GM18951 (cell line): Measurements from ENCODE around the gene KIAA1755.

Experiments
- POLR2A ChIP-seq: IDR thresholded peaks from 4 replicates; pipeline ENCODE4 v1.6.1; 2011; ENCODE audit warnings: mild to moderate bottlenecking; ENCODE audit not compliant: insufficient read length, insufficient read depth; ENCODE audit errors: extremely low read depth
- in situ Hi-C: fragments of 300-500 bp; cut with MboI; formaldehyde crosslinking; loops from one replicate; pipeline ENCODE4 v1.12.0; 2022; ENCODE audit warnings: low sequenced_read_pairs, mixed read lengths, inconsistent platforms; ENCODE audit not compliant: unreplicated experiment

Gene KIAA1755

DNA sequence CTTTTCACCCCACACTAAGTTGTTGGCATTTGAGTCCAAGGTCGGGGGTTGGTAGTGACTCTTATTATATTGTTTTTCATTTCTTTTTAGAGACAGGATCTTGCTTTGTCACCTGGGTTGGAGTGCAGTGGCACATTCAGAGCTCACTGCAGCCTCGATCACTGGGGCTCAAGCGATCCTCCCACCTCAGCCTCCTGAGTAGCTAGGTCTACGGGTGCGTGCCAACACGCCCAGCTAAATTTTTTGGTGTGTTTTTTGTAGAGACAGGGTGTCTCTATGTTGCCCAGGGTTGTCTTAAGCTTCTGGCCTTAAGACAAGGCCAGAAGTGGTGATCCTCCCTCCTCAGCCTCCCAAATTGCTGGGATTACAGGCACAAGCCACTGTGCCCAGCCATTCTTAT, 70.4 kb downstream of the KIAA1755 start:
- TF ChIP-seq POLR2A, result no peak
- in situ Hi-C loops, result no loop called here

DNA sequence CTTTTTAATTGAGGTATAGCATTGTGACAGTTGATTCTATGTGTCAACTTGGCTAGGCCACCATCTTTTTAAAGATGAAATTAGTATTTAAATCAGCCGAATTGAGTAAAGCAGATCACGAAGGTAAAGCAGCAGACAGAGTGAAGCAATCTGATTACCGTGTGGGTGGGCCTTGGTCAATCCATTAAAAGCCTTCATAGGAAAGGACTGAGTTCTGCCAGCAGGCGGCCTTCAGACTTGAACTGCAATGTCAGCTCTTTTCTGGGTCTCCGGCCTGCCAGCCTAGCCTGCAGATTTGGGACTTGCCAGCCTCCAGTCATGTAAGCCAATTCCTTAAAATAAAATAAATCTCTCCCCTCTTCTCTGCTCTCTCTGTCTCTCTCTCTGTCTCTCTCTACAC, 73.0 kb downstream of the KIAA1755 start:
- TF ChIP-seq POLR2A, result no peak
- in situ Hi-C loops, result no loop called here

DNA sequence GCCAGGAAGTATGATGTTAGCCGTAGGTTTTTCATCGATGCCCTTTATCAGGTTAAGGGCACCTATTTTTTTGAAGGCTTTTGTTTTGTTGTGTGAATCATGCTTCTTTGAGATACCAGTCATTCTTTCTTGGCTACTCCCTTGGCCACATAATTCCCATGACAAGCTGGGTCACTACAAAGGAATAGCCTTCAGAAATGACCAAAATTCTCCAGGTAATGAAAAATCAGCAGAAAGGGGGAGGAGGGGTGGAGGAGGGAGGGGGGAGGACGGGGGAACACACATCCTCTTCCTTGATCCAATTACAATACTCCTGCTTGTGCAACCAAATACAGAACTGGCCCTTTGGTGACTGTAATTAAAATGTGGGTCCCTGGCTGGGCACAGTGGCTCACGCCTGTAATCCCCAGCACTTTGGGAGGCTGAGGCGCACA, 73.7 kb downstream of the KIAA1755 start:
- TF ChIP-seq POLR2A, result no peak
- in situ Hi-C loops, result no loop called here

DNA sequence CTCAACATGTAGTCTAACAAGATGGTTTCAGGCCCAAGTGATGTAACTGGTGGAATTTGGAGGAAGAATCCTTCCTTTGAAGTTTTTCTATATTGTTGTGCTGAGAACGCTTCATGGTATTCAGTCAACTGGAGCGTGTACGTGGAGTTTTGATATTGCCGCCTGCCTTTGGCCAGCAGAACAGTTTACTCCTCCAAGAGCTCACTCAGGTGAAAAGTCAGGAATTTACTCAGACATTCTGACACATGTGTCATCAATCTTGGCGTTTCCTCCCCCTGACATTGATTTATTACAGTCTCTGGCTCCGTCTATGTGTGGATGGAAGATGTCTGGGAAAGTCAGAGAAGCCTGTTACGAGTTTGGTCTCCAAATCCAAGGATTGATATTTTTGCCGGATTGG, 76.4 kb downstream of the KIAA1755 start:
- no peak for TF ChIP-seq POLR2A
- in situ Hi-C loops, result no loop called here

DNA sequence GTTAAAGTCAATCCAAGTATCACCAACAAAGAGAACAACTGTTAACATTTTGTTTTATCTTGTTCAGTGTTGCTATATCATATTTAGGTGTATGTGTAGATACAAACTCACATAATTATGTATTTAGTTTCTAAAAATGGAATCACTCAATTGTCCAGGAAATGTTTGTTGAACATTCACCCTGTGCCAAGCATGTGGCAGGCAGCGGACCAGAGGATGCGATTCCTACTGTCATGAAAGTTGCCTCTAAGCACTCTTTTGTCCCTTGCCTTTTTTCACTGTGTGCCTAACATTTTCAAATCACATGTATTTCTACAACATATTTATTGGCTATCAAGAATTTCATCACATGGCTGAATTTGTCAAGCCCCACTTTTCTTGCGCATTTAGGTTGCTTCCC, 78.6 kb downstream of the KIAA1755 start:
- in situ Hi-C loops, result no loop called here
- no peak for TF ChIP-seq POLR2A

DNA sequence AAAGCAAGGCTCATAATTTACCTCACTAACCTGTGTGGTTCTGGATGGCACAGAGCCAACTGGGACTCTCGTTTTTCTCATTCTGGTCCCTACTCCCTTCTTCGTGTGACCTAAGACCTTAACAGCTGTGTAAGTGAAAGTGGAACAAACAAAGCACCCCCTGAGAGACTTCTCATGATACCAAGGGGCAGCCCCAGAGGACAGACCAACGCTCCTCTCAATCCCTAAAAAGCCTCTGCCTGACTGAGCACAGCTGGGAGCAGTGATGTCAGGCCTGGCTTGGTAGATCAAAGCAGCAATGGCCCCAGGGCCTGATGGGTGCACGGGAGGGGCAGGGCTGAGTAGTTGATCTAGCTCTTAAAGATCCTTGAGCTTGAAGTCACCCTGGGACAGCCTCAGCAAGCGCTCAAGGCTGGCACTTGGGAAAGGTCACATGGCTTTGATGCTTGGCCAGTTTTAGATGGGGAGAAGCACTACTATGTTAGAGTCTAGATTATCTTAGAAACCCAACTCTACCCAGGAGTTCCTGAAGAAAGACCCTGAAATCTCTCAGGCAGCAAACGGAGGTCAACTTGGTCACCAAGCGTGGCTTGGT, 79.2 kb downstream of the KIAA1755 start:
- TF ChIP-seq POLR2A, result no peak
- in situ Hi-C loops, result no loop called here

DNA sequence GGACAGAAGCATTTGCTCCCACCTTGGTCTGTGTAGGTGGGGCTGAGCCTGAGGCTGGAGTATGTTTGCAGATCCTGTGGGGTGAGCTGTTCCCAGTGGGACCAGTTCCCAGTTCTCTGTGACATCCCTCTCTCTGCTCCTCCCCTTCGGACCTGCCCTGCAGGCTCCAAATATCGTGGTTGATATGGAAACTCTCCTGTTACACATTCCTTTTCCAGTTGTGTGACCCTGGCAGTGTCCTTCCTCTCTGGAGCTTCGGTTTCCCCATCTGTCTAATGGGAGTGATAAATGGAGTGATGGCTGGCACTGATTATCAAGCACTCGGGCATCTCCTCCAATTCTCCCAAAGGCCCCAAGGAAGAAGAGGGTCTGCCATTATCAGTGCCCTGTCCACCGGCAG, 79.8 kb downstream of the KIAA1755 start:
- in situ Hi-C loops, result no loop called here
- TF ChIP-seq POLR2A, result no peak

DNA sequence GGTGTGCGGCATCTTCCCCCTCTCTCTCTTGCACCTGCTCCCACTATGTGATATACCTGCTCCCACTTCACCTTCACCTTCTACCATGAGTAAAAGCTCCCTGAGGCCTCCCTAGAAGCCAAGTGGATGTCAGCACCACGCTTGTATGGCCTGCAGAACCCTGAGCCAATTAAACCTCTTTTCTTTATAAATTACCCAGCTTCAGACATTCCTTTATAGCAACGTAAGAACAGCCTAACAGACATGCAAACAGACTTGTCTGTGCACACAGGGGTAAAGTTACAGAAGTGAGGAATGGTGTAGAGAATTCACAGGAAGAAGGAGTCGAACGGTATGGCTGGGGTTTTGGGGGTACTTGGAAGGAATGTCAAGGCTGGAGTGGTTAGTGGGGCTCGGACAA, 80.7 kb downstream of the KIAA1755 start:
- in situ Hi-C loops, result no loop called here
- TF ChIP-seq POLR2A, result no peak

DNA sequence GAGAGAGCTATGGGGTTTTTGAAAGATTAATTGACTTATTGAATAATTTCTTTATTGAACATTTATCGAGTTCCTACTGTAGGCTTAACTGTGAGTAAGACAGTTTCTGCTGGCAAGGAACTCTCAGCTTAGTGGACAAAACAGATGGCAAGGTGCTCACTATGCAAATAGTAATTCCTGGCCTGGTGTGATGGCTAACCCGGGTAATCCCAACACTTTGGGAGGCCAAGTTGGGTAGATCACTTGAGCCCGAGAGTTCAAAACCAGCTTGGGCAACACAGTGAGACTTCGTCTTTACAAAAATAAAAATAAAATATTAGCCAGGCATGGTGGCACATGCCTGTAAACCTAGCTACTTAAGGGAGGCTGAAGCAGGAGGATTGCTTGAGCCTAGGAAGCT, 82.0 kb downstream of the KIAA1755 start:
- in situ Hi-C loops, result no loop called here
- TF ChIP-seq POLR2A, result no peak

DNA sequence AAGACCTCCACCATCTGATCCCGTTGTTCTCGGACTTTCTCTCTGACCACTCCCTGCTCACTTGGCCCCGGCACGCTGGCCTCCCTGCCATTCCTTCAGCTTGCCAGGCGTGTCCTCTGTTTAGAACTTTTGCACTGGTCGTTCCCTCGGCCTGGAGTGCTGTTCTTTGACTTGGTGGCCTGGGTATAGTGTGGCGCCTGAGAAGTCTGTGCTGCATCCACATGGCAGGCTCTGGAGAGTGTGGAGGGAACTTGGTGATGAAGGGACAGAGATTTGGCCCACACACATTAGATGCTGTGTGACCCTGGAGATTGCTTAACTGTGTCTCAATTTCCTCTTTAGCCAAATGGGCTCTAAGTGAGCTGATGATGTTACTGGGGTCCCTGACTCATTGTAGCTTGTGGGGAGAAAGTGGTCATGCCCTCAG, 82.5 kb downstream of the KIAA1755 start:
- TF ChIP-seq POLR2A, result no peak
- in situ Hi-C loops, result no loop called here

DNA sequence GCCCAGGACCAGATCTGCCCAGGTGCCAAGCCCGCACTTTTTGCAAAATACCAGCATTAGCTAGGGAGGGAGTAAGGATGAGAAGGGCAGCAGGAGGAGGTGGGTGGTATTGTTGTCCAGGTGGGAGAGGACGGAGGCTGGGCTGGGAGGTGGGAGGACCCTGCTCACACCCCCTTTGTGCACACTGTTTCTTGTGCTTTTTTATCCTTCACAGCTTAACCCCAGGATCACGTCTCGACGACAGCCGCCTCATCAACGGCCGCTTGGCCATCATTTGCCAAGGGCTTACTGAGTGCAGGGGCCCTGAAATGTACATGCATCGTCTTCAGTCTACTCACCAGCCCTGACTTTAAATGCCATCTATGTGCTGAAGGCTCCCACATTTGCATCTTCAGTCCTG, 83.3 kb downstream of the KIAA1755 start:
- in situ Hi-C loops, result no loop called here
- no peak for TF ChIP-seq POLR2A

DNA sequence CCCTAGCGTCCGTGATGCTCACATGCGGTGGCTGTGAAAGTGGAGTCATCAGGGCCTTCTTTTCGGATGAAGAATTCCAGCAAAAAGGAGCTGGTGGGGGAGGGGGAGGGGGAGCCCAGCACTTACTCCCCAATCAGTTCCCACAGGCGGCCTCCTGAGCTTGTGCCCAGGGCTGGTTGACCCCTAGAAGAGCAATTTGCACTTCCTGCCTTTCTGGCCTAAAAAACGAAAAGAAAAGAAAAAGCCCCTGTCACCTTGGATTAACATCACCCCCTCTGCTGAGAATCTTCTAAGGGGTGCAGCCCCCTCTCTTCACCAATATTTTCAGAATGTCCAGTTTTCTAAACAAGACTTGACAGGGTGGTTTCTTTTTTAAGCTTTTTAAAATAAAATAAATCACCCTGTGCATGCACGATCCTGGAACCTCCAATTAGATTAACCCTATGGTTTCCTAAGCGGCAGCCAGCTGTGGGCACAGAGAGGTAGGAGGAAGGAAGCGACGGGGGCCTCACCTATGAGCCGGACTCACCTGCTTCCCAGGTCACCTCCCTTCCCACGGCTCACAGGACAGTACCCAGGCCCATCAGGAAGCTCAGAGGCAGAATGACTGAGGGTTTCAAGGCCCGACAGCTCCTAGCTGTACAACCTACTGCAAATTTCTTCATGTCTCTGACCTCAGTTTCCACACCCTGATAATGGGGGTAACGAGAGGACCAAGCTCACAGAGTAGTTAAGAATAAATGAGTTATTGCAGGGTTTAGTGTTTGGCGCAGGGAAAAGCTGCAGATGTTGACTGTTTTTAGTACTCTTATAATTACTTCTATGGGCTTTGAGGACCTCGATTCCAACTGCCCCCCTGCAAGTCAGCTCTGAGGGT, 85.0 kb downstream of the KIAA1755 start:
- no peak for TF ChIP-seq POLR2A
- in situ Hi-C loops, result no loop called here

DNA sequence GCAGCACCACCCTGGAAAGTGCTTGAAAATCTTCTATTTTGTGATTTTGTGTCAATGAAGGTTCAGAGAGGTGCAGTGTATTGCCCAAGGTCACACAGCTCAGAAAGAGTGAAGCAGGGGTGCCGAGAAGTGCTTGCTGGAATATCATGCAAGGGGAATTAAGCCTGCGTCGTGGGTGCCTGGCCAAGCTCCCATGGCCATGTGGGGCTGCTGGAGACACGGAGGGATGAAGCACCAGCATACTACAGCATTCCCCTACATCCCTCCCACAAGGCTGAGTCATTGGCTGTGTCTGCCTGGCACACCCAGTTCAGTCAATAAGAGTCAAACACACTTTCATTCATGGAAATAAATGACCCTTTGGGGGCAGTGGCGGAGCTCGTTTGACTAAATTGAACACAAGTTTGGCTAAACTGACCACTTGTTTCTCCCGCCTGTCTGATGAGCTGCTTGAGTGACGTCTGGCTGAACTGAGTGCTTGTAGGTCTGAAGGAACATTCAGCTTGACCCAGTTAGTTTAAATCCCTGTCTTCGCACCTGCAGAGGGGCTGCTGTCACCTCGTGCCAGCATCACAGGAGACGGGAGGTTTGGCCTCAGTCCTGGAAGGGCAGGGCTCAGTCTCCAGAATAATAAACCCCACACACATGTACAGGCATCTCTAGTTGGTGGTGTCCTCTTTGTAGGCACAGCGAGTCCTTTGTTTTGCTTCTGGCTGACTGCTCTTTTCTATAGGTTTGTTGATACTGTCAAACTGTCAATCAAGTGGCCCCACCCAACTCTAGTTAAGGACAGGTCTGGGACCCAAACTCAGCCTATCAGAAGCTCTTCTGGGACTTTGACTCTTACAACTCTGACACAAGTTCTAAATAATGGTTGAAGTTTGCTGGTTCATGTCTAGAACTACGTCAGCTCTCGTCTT, 87.0 kb downstream of the KIAA1755 start:
- no peak for TF ChIP-seq POLR2A
- in situ Hi-C loops, result no loop called here

DNA sequence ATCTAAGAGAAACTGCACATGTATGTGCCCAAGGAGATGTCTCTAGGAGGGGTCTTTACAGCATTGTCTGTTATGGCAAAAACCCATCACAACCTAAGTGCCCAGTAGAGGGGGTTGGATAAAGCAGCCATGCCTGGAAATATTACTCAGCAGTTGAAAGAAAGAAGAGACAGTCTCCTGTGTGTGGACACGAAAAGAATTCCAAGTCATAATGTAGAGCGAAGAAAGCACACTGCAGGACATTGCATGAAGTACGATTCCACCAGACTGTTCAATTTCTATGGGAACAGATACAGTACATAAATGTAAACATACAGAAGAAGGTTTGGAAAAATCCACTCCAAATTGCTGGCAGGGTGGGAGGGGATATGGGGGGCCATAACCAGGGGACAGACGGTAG, 88.1 kb downstream of the KIAA1755 start:
- TF ChIP-seq POLR2A, result no peak
- in situ Hi-C loops, result no loop called here

DNA sequence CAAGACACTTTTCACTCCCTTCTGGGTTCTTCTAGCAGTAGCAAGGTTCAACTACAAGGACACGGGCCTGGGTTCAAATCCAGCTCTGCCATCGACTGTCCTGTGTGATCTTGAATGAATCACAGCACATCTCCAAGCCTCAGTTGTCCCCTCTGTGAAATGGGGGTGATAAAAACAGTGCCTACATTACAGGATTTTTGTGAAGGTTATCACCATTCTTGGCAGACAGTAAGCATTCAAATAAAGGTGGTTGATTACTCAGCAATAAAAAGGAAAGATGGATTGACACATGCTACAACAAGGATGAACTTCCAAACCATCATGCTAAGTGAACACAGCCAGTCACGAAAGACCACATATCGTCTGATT, 88.9 kb downstream of the KIAA1755 start:
- no peak for TF ChIP-seq POLR2A
- in situ Hi-C loops, result no loop called here
